Stimulated activated CD8-positive, alpha-beta memory T cell treated with anti-CD3 and anti-CD28 coated beads, Interleukin-4, amount 100 ng/mL, for 4 hours (primary cell): Measurements from ENCODE around the gene HLA-DQB2.
"Not testable (repeated sequence)": the region's sequence is repeated elsewhere in the genome, so short reads cannot be mapped to it uniquely, and the experiment has no call there.

ENCODE experiments used
- DNase-seq, 2 donors: peaks; one replicate each; pipeline ENCODE4 v3.0.0-alpha.2; 2020; ENCODE audit warnings: low read depth in 2 of 2, low spot score in 1 of 2

The HLA-DQB2 gene

DNA sequence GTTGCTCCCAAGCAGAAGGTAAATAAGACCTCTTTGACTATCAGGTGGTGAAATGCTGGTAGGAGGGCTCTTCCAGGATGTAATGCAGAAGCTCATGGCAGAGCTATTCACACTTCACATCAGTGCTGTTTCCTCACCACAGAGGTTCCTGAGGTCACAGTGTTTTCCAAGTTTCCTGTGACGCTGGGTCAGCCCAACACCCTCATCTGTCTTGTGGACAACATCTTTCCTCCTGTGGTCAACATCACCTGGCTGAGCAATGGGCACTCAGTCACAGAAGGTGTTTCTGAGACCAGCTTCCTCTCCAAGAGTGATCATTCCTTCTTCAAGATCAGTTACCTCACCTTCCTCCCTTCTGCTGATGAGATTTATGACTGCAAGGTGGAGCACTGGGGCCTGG is 17.7 kb downstream of the HLA-DQB2 start:
- not testable (repeated sequence) for DNase-seq

- DNase-seq = no peak
These were observed 18.6 kb downstream of the HLA-DQB2 start for GRCh38 chr6:32744776-32745175.

DNA sequence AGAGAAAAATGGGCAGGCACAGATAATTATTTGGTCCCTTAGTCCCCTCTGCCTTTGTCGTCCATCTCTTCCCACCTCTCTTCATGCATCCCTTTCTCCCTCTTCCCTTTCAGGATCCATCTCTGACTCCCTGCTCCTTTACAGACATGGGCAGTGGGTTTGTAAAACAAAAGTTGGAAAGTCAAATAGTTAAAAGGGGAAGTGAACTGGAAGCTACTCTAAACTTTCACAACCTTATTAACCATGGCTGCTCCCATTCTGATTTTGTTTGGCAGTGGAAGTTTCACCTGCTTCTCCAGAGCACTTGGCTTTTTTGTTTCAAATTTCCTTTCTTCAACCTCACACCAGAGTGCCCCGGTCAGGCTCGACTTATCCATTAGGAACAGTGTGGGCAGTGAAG is 21.0 kb downstream of the HLA-DQB2 start:
- no peak for DNase-seq

GRCh38 chr6:32741031-32741960 is 22.0 kb downstream of the HLA-DQB2 start, which contains the start of gene HLA-DQA2:
TSS of gene HLA-DQA2 (plus strand) at chr6:32741391. CDS start at chr6:32741444, 53 bp downstream.
- DNase-seq = no peak

GRCh38 chr6:32738126-32738525 is 25.2 kb downstream of the HLA-DQB2 start:
- DNase-seq = no peak

GRCh38 chr6:32718879-32719278 is 44.5 kb downstream of the HLA-DQB2 start:
- DNase-seq = no peak

- no peak for DNase-seq
These were observed 46.9 kb downstream of the HLA-DQB2 start for GRCh38 chr6:32716396-32716795.

GRCh38 chr6:32713241-32713640 is 50.1 kb downstream of the HLA-DQB2 start:
- no peak for DNase-seq

GRCh38 chr6:32709625-32710024 is 53.7 kb downstream of the HLA-DQB2 start:
- DNase-seq = no peak
